Gastroesophageal sphincter (tissue), 4 donors: ENCODE results near the gene CDC5L. TPM values are rescaled to one million over a fixed set of nuclear protein-coding genes. Genes with fewer than 3 reads are reported as not detected.

Experiments
- ATAC-seq: fragments of 150-250 bp; one replicate; pipeline ENCODE4 v1.9.1; 2016; ENCODE audit warnings: mild to moderate bottlenecking, moderate library complexity
- H3K27ac ChIP-seq, 4 donors: fragments of 200-600 bp; sonication (generic) in 3 of 4; 1 replicate in 3 of 4; 2 replicates in 1 of 4; pipeline ENCODE4 v1.5.1; 2016 to 2019
- H3K27me3 ChIP-seq: fragments of 200-600 bp; sonication (generic); one replicate; pipeline ENCODE4 v1.5.1; 2019
- H3K36me3 ChIP-seq, 2 donors: fragments of 200-600 bp; sonication (generic); one replicate each; pipeline ENCODE4 v1.5.1; 2019; ENCODE audit warnings: control low read depth in 1 of 2
- H3K4me1 ChIP-seq, 3 donors: fragments of 200-600 bp; sonication (generic); 1 replicate in 2 of 3; 2 replicates in 1 of 3; pipeline ENCODE4 v1.5.1; 2016 to 2019; ENCODE audit warnings: control low read depth in 2 of 3
- H3K4me3 ChIP-seq, 2 donors: fragments of 200-600 bp; sonication (generic); one replicate each; pipeline ENCODE4 v1.5.1; 2019; ENCODE audit warnings: mild to moderate bottlenecking in 1 of 2, moderate library complexity in 1 of 2
- H3K9me3 ChIP-seq, 3 donors: fragments of 200-600 bp; sonication (generic); one replicate each; pipeline ENCODE4 v1.5.1; 2017 to 2019; ENCODE audit warnings: control low read depth in 2 of 3
- EP300 ChIP-seq: sonication (generic); formaldehyde crosslinking; IDR thresholded peaks from one replicate; pipeline ENCODE4 v1.6.1; 2017; ENCODE audit warnings: antibody characterized with exemption, mild to moderate bottlenecking
- POLR2A ChIP-seq, 2 donors: fragments of 450-650 bp; IDR thresholded peaks; one replicate each; pipeline ENCODE4 v1.6.1; 2017; ENCODE audit warnings: antibody characterized with exemption in 2 of 2, mild to moderate bottlenecking in 2 of 2, moderate library complexity in 1 of 2
- POLR2AphosphoS5 ChIP-seq: sonication (generic); formaldehyde crosslinking; IDR thresholded peaks from one replicate; pipeline ENCODE4 v1.6.1; 2017; ENCODE audit warnings: antibody characterized with exemption
- WGBS, 2 donors: methylation state at CpG; one replicate each; pipeline ENCODE4 v1.1.5; 2018; ENCODE audit warnings: low coverage in 1 of 2; 5-methylcytosine and 5-hydroxymethylcytosine counted together
- total RNA-seq, 4 donors: library from RNA; depleted of rRNA; stranded (reverse); fragments of >200 nt; gene quantifications; one replicate each; pipeline ENCODE4 v1.1.0, GENCODE V29; 2016
- TF ChIP-seq, protein P1 (sequence below), 4 experiments: fragments of 200-600 bp in 2 of 4; fragments of 450-650 bp in 2 of 4; sonication (generic) in 1 of 4; IDR thresholded peaks; one replicate each; pipeline ENCODE4 v1.5.1; 2017 to 2019; ENCODE audit warnings: antibody characterized with exemption in 4 of 4, mild to moderate bottlenecking in 2 of 4, moderate library complexity in 2 of 4

CDC5L gene
- total RNA-seq, 4 donors from 2014 or later = 23.3 to 32.1 (median 28.5) TPM

DNA sequence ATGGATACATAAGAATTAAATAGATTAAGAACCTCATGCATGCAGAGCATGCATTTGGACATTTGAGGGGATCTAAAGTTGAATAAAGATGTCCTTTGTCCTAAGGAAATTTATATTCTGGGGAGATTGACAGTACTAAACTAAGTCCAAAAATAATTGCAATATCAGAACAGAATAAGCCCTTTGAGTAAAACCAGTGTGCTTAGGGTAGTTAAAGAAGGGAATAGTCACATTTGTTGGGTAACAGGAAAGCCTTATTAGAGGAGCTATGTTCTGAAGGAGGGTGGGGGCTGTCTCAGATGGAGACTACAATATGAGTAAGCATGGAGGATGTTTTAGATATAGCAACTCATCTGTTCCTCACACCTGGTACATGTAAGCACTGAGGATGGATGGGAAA is 35.8 kb downstream of the CDC5L start:
- Histone ChIP-seq H3K36me3 (peaks cover 4 to 91% of the 10 kb centered on the region in 2 donors), H3K27ac (no peak overlapping the region), H3K9me3 (no peaks in the 10 kb centered on the region), H3K4me1 (no peaks in the 10 kb centered on the region), H3K4me3 (no peak overlapping the region), H3K27me3 (no peaks in the 10 kb centered on the region)
- TF ChIP-seq POLR2AphosphoS5 (no peak), POLR2A (IDR thresholded peaks at IDR 0.05) (no peak), EP300 (no peak)
- TF ChIP-seq, protein P1, sequence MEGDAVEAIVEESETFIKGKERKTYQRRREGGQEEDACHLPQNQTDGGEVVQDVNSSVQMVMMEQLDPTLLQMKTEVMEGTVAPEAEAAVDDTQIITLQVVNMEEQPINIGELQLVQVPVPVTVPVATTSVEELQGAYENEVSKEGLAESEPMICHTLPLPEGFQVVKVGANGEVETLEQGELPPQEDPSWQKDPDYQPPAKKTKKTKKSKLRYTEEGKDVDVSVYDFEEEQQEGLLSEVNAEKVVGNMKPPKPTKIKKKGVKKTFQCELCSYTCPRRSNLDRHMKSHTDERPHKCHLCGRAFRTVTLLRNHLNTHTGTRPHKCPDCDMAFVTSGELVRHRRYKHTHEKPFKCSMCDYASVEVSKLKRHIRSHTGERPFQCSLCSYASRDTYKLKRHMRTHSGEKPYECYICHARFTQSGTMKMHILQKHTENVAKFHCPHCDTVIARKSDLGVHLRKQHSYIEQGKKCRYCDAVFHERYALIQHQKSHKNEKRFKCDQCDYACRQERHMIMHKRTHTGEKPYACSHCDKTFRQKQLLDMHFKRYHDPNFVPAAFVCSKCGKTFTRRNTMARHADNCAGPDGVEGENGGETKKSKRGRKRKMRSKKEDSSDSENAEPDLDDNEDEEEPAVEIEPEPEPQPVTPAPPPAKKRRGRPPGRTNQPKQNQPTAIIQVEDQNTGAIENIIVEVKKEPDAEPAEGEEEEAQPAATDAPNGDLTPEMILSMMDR (IDR thresholded peaks at IDR 0.05) = no peak
- ATAC-seq = no peak

DNA sequence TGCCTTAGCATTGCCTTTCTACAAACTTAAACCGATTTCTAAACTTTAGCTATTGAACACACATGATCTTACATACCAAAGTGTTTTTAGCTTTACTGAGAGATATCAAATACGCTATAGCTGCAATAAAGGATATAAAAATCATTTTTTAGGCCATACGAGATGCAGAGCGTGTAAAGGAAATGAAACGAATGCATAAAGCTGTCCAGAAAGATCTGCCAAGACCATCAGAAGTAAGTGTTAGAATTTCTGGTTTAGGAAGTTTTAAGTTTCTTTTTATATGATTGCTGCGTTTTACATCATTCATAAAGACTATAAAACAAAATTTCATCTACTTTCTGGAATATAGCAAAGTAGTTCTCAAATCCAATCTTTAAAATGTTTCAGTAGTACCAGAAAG is 38.4 kb downstream of the CDC5L start:
- Histone ChIP-seq H3K36me3 (peaks cover 7 to 96% of the 10 kb centered on the region in 2 donors), H3K9me3 (no peaks in the 10 kb centered on the region), H3K27ac (no peak overlapping the region), H3K27me3 (no peaks in the 10 kb centered on the region), H3K4me1 (peaks cover 0 to 1% (median 0%) of the 10 kb centered on the region in 3 donors), H3K4me3 (no peak overlapping the region)
- ATAC-seq = no peak
- TF ChIP-seq POLR2A (IDR thresholded peaks at IDR 0.05) = no peak
- TF ChIP-seq, protein P1 (IDR thresholded peaks at IDR 0.05) = no peak
- 87 to 89% methylated on average over 6 of the region's 6 CpGs for WGBS, 2 donors

DNA sequence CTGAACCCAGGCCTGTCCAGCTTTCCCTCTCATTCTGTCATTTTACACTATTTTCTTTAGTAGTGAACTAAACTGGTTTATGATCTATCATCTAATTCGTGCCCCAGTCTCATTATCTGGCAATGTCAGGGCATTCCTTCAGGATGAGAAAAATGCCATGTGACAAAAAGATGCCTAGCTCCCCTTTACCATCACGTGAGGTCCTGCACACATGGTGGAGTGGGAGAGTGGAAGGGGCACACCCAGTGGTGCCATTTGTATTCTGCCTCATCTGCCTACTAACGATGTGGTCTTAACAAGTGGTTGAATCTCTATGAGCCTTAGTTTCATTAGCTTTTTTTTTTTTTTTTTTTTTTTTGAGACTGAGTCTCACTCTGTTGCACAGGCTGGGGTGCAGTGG is 41.2 kb downstream of the CDC5L start:
- peaks cover 7 to 69% of the 10 kb centered on the region in 2 donors for H3K36me3 ChIP-seq
- no peak for ATAC-seq

DNA sequence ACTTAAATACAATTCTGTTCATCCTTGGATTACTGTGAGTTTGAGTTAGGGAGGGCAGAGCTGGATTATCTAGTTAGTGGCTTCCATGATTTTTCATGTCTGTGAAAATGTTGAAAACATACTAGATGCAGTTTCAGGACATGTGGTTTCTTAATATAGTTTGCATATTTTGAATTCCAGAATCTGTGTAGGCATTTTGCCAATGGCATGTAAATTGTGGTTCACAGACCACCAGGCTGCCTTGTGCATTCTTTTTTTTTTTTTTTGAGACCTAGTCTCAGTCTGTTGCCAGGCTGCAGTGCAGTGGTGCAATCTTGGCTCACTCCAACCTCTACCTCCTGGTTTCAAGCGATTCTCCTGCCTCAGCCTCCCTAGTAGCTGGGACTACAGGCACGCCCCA is 42.8 kb downstream of the CDC5L start:
- H3K4me3 ChIP-seq = no peak overlapping the region
- TF ChIP-seq POLR2A (IDR thresholded peaks at IDR 0.05) (no peak), EP300 (no peak), POLR2AphosphoS5 (no peak)
- TF ChIP-seq, protein P1 (IDR thresholded peaks at IDR 0.05) = no peak

More for the DNA sequence above, 41.2 kb downstream of the CDC5L start:
- Histone ChIP-seq H3K9me3 (no peaks in the 10 kb centered on the region), H3K4me3 (no peak overlapping the region), H3K4me1 (peaks cover 0 to 28% (median 5%) of the 10 kb centered on the region in 3 donors), H3K27me3 (no peaks in the 10 kb centered on the region), H3K27ac (no peak overlapping the region)
- WGBS, 2 donors = 21 to 52% methylated on average over 2 to 3 of the region's 3 CpGs
- no peak for TF ChIP-seq POLR2AphosphoS5
- TF ChIP-seq, protein P1 (IDR thresholded peaks at IDR 0.05) = no peak

DNA sequence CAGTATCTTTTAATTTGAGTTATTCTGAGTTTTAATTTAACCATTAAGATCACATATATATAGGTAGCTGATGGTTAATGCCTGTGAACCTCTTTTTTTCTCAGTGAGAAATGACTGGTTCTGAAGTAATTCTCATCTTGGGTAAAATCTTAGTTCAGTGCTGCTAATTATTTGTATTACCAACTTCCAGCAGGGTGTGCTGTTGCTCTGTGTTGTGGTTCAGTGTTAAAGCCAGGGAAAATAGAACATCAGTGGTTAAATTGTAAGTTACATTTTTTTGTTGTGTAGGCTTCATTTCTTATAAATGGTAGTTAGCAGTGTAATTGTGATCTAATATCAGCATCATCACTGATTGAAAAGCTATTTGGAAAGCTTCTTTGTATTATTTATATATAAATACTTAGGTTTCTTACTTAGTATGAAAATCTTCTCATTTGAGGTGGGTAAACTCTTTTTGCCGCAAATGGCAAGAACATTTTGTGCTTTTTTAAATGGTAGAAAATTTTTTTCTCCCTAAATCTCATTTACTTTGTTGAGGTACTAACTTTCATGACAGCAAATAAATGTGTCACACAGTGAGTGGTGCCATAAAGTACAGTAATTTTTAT is 43.7 kb downstream of the CDC5L start:
- WGBS, 2 donors = 82 to 90% methylated on average over 1 of the region's 1 CpG
- H3K36me3 ChIP-seq = peaks cover 3 to 43% of the 10 kb centered on the region in 2 donors
- H3K4me1 ChIP-seq = peaks cover 0 to 44% (median 9%) of the 10 kb centered on the region in 3 donors
- no peak overlapping the region for H3K4me3 ChIP-seq
- H3K9me3 ChIP-seq = no peaks in the 10 kb centered on the region
- ATAC-seq = peak; percentile 67
- no peaks in the 10 kb centered on the region for H3K27me3 ChIP-seq
- TF ChIP-seq, protein P1 (IDR thresholded peaks at IDR 0.05) = peak; percentile 71 to 77 (median 72)
- no peak for TF ChIP-seq POLR2A (IDR thresholded peaks at IDR 0.05)
- H3K27ac ChIP-seq = peak overlapping the region in 1 of 4 donors; percentile 13

More for the DNA sequence above, 42.8 kb downstream of the CDC5L start:
- Histone ChIP-seq H3K4me1 (peaks cover 0 to 41% (median 9%) of the 10 kb centered on the region in 3 donors), H3K27me3 (no peaks in the 10 kb centered on the region), H3K9me3 (no peaks in the 10 kb centered on the region), H3K36me3 (peaks cover 3 to 52% of the 10 kb centered on the region in 2 donors), H3K27ac (no peak overlapping the region)
- WGBS, 2 donors = 94% methylated on average over 2 of the region's 2 CpGs; no CpG with 5 or more reads in 1 of the 2 donors
- no peak for ATAC-seq
